Thymus (tissue), 11 donors: ENCODE data around the gene CAMSAP2. TPM values are rescaled to one million over a fixed set of nuclear protein-coding genes. Genes with fewer than 3 reads are reported as not detected.

ENCODE experiments used
- DNase-seq, 9 donors: peaks; one replicate each; pipeline ENCODE4 v3.0.0-alpha.2; 2013; ENCODE audit warnings: low spot score in 9 of 9, low read depth in 6 of 9, missing footprints in 1 of 9
- H3K27ac ChIP-seq, 2 donors: one replicate each; pipeline ENCODE4 v1.5.1; 2013; ENCODE audit warnings: control low read depth in 1 of 2, low read depth in 1 of 2, low read length in 1 of 2, mild to moderate bottlenecking in 1 of 2, moderate library complexity in 1 of 2
- H3K27me3 ChIP-seq, 2 donors: one replicate each; pipeline ENCODE4 v1.5.1; 2013; ENCODE audit warnings: low read length in 1 of 2; ENCODE audit not compliant: control insufficient read depth in 2 of 2, insufficient read depth in 1 of 2
- H3K36me3 ChIP-seq, 2 donors: one replicate each; pipeline ENCODE4 v1.5.1; 2013; ENCODE audit warnings: low read length in 1 of 2, mild to moderate bottlenecking in 1 of 2, moderate library complexity in 1 of 2; ENCODE audit not compliant: control insufficient read depth in 2 of 2, insufficient read depth in 2 of 2
- H3K4me1 ChIP-seq, 2 donors: one replicate each; pipeline ENCODE4 v1.5.1; 2013; ENCODE audit warnings: low read length in 2 of 2; ENCODE audit not compliant: control insufficient read depth in 2 of 2, insufficient read depth in 2 of 2
- H3K4me3 ChIP-seq, 2 donors: one replicate each; pipeline ENCODE4 v1.5.1; 2013; ENCODE audit warnings: low read length in 2 of 2, control low read depth in 1 of 2, mild to moderate bottlenecking in 1 of 2
- H3K9me3 ChIP-seq, 2 donors: one replicate each; pipeline ENCODE4 v1.5.1; 2013; ENCODE audit warnings: low read length in 1 of 2, mild to moderate bottlenecking in 1 of 2; ENCODE audit not compliant: control insufficient read depth in 2 of 2, insufficient read depth in 1 of 2
- WGBS: extraction: QIAGEN DNeasy Blood & Tissue Kit; methylation state at CpG from one replicate; pipeline ENCODE4 v1.1.7; 2013; 5-methylcytosine and 5-hydroxymethylcytosine counted together
- polyA plus RNA-seq: library from polyadenylated mRNA; stranded (reverse); fragments of 200-250 nt; gene quantifications from one replicate; pipeline ENCODE4 v1.2.3, GENCODE V29; 2013
- total RNA-seq: library from RNA; stranded (reverse); fragments of 120-200 nt; gene quantifications from one replicate; pipeline ENCODE4 v1.2.4, GENCODE V29; 2013
- donor health status: healthy.

The CAMSAP2 gene
- total and polyA plus RNA-seq, 2 donors = 6.5 to 9.2 TPM

- DNase-seq = no peak
- Histone ChIP-seq H3K9me3 (no peaks in the 10 kb centered on the region), H3K4me1 (no peaks in the 10 kb centered on the region), H3K27ac (no peak overlapping the region), H3K27me3 (no peaks in the 10 kb centered on the region), H3K4me3 (no peak overlapping the region), H3K36me3 (no peaks in the 10 kb centered on the region)
These were observed 37.2 kb downstream of the CAMSAP2 start for GRCh38 chr1:200775850-200776249.

GRCh38 chr1:200776949-200777348, 38.3 kb downstream of the CAMSAP2 start:
- Histone ChIP-seq H3K9me3 (no peaks in the 10 kb centered on the region), H3K4me3 (no peak overlapping the region), H3K36me3 (no peaks in the 10 kb centered on the region), H3K4me1 (no peaks in the 10 kb centered on the region), H3K27ac (no peak overlapping the region), H3K27me3 (no peaks in the 10 kb centered on the region)
- no peak for DNase-seq

- no peaks in the 10 kb centered on the region for H3K36me3 ChIP-seq
- H3K27ac ChIP-seq = no peak overlapping the region
- no peak for DNase-seq
- peaks cover 0 to 8% of the 10 kb centered on the region in 2 donors for H3K9me3 ChIP-seq
- H3K4me1 ChIP-seq = no peaks in the 10 kb centered on the region
- WGBS = 97% methylated on average over 4 of the region's 4 CpGs
- H3K4me3 ChIP-seq = no peak overlapping the region
- no peaks in the 10 kb centered on the region for H3K27me3 ChIP-seq
These were observed 40.1 kb downstream of the CAMSAP2 start for GRCh38 chr1:200778766-200779165.

GRCh38 chr1:200779326-200779725, 40.6 kb downstream of the CAMSAP2 start:
- H3K4me1 ChIP-seq = no peaks in the 10 kb centered on the region
- no peaks in the 10 kb centered on the region for H3K36me3 ChIP-seq
- H3K4me3 ChIP-seq = no peak overlapping the region
- no peak overlapping the region for H3K27ac ChIP-seq
- WGBS = 95% methylated on average over 2 of the region's 2 CpGs
- H3K27me3 ChIP-seq = no peaks in the 10 kb centered on the region
- H3K9me3 ChIP-seq = peaks cover 0 to 8% of the 10 kb centered on the region in 2 donors
- no peak for DNase-seq

- H3K4me3 ChIP-seq = no peak overlapping the region
- 78% methylated on average over 5 of the region's 5 CpGs for WGBS
- H3K4me1 ChIP-seq = no peaks in the 10 kb centered on the region
- no peaks in the 10 kb centered on the region for H3K36me3 ChIP-seq
- no peaks in the 10 kb centered on the region for H3K27me3 ChIP-seq
- DNase-seq = peak in 1 of 9 donors; percentile 5
- H3K9me3 ChIP-seq = peaks cover 0 to 8% of the 10 kb centered on the region in 2 donors
- peak overlapping the region in 1 of 2 donors; percentile 27 for H3K27ac ChIP-seq
These were observed 42.1 kb downstream of the CAMSAP2 start for GRCh38 chr1:200780545-200781369.

- over 99% methylated on average over 6 of the region's 6 CpGs for WGBS
- no peak for DNase-seq
- Histone ChIP-seq H3K4me3 (no peak overlapping the region), H3K9me3 (peaks cover 0 to 8% of the 10 kb centered on the region in 2 donors), H3K27me3 (no peaks in the 10 kb centered on the region), H3K27ac (no peak overlapping the region), H3K4me1 (no peaks in the 10 kb centered on the region), H3K36me3 (no peaks in the 10 kb centered on the region)
These were observed 45.2 kb downstream of the CAMSAP2 start for GRCh38 chr1:200783926-200784325.

GRCh38 chr1:200784576-200784975, 45.9 kb downstream of the CAMSAP2 start:
- no peak for DNase-seq
- Histone ChIP-seq H3K27ac (no peak overlapping the region), H3K4me3 (no peak overlapping the region), H3K4me1 (no peaks in the 10 kb centered on the region), H3K9me3 (peaks cover 0 to 8% of the 10 kb centered on the region in 2 donors), H3K36me3 (no peaks in the 10 kb centered on the region), H3K27me3 (no peaks in the 10 kb centered on the region)
- WGBS = 97% methylated on average over 4 of the region's 4 CpGs

- Histone ChIP-seq H3K27ac (no peak overlapping the region), H3K36me3 (no peaks in the 10 kb centered on the region), H3K27me3 (no peaks in the 10 kb centered on the region), H3K9me3 (peaks cover 0 to 8% of the 10 kb centered on the region in 2 donors), H3K4me1 (no peaks in the 10 kb centered on the region), H3K4me3 (no peak overlapping the region)
- WGBS = 87% methylated on average over 4 of the region's 4 CpGs
- no peak for DNase-seq
These were observed 48.1 kb downstream of the CAMSAP2 start for GRCh38 chr1:200786788-200787187.

GRCh38 chr1:200787896-200788387, 49.2 kb downstream of the CAMSAP2 start:
- no peaks in the 10 kb centered on the region for H3K36me3 ChIP-seq
- peaks cover 0 to 4% of the 10 kb centered on the region in 2 donors for H3K9me3 ChIP-seq
- H3K4me1 ChIP-seq = no peaks in the 10 kb centered on the region
- 95% methylated on average over 1 of the region's 1 CpG for WGBS
- DNase-seq = no peak
- no peak overlapping the region for H3K4me3 ChIP-seq
- no peak overlapping the region for H3K27ac ChIP-seq
- no peaks in the 10 kb centered on the region for H3K27me3 ChIP-seq
